ENCODE data around the gene BCORL1. TPM values are rescaled to one million over a fixed set of nuclear protein-coding genes. Genes with fewer than 3 reads are reported as not detected.

Gene BCORL1
- total RNA-seq, 1 experiment from 2014 or later: 0.13 TPM

- Histone ChIP-seq H3K4me3 (no peak overlapping the region), H3K36me3 (no peaks in the 10 kb centered on the region), H3K9me3 (no peaks in the 10 kb centered on the region), H3K27me3 (no peaks in the 10 kb centered on the region)
- DNase-seq: no peak
Measured at GRCh38 chrX:130086447-130087206, 104.2 kb downstream of the BCORL1 start.

- Histone ChIP-seq H3K36me3 (no peaks in the 10 kb centered on the region), H3K9me3 (no peaks in the 10 kb centered on the region), H3K4me3 (no peak overlapping the region), H3K27me3 (no peaks in the 10 kb centered on the region)
- no peak for DNase-seq
Measured at GRCh38 chrX:130090364-130090763, 107.9 kb downstream of the BCORL1 start.

GRCh38 chrX:130091980-130092522 lies 109.6 kb downstream of the BCORL1 start:
- no peaks in the 10 kb centered on the region for H3K9me3 ChIP-seq
- H3K36me3 ChIP-seq: no peaks in the 10 kb centered on the region
- no peak overlapping the region for H3K4me3 ChIP-seq
- no peaks in the 10 kb centered on the region for H3K27me3 ChIP-seq
- no peak for DNase-seq

GRCh38 chrX:130093271-130093670 lies 110.8 kb downstream of the BCORL1 start:
- no peak for DNase-seq
- Histone ChIP-seq H3K36me3 (no peaks in the 10 kb centered on the region), H3K27me3 (no peaks in the 10 kb centered on the region), H3K4me3 (no peak overlapping the region), H3K9me3 (no peaks in the 10 kb centered on the region)

- no peaks in the 10 kb centered on the region for H3K27me3 ChIP-seq
- DNase-seq: no peak
Measured at GRCh38 chrX:130094696-130095095, 112.3 kb downstream of the BCORL1 start.

GRCh38 chrX:130095249-130096030 lies 113.0 kb downstream of the BCORL1 start:
- no peaks in the 10 kb centered on the region for H3K9me3 ChIP-seq
- no peaks in the 10 kb centered on the region for H3K36me3 ChIP-seq
- no peaks in the 10 kb centered on the region for H3K27me3 ChIP-seq
- no peak overlapping the region for H3K4me3 ChIP-seq
- DNase-seq: no peak

More at GRCh38 chrX:130094696-130095095, 112.3 kb downstream of the BCORL1 start:
- Histone ChIP-seq H3K4me3 (no peak overlapping the region), H3K36me3 (no peaks in the 10 kb centered on the region), H3K9me3 (no peaks in the 10 kb centered on the region)

GRCh38 chrX:130097507-130098209 lies 115.2 kb downstream of the BCORL1 start:
- no peak for DNase-seq
- no peaks in the 10 kb centered on the region for H3K36me3 ChIP-seq
- H3K4me3 ChIP-seq: no peak overlapping the region
- H3K9me3 ChIP-seq: no peaks in the 10 kb centered on the region
- H3K27me3 ChIP-seq: no peaks in the 10 kb centered on the region

- Histone ChIP-seq H3K27me3 (no peaks in the 10 kb centered on the region), H3K36me3 (no peaks in the 10 kb centered on the region), H3K4me3 (no peak overlapping the region), H3K9me3 (no peaks in the 10 kb centered on the region)
- DNase-seq: no peak
Measured at GRCh38 chrX:130098210-130098552, 115.7 kb downstream of the BCORL1 start.

GRCh38 chrX:130100180-130100579 lies 117.7 kb downstream of the BCORL1 start:
- Histone ChIP-seq H3K4me3 (no peak overlapping the region), H3K27me3 (no peaks in the 10 kb centered on the region), H3K9me3 (no peaks in the 10 kb centered on the region), H3K36me3 (no peaks in the 10 kb centered on the region)
- peak; percentile 55 for DNase-seq

GRCh38 chrX:130103605-130104004 lies 121.2 kb downstream of the BCORL1 start:
- DNase-seq: peak; percentile 28
- no peak overlapping the region for H3K4me3 ChIP-seq
- no peaks in the 10 kb centered on the region for H3K36me3 ChIP-seq
- no peaks in the 10 kb centered on the region for H3K9me3 ChIP-seq
- no peaks in the 10 kb centered on the region for H3K27me3 ChIP-seq

- Histone ChIP-seq H3K4me3 (no peak overlapping the region), H3K36me3 (no peaks in the 10 kb centered on the region), H3K9me3 (no peaks in the 10 kb centered on the region), H3K27me3 (no peaks in the 10 kb centered on the region)
- DNase-seq: no peak
Measured at GRCh38 chrX:130105244-130105643, 122.8 kb downstream of the BCORL1 start.

- Histone ChIP-seq H3K36me3 (no peaks in the 10 kb centered on the region), H3K27me3 (no peaks in the 10 kb centered on the region)
- no peak for DNase-seq
Measured at GRCh38 chrX:130106071-130106470, 123.6 kb downstream of the BCORL1 start.

More at GRCh38 chrX:130106071-130106470, 123.6 kb downstream of the BCORL1 start:
- Histone ChIP-seq H3K9me3 (no peaks in the 10 kb centered on the region), H3K4me3 (no peak overlapping the region)

Other genes with a start within 250 kb of the BCORL1 start
- gene XPNPEP2, start 243.7 kb upstream of the BCORL1 start, total RNA-seq (2014; rRNA removed; shearing (Covaris generic); ENCODE audit: low replicate concordance): not detected in 2 replicates
- not detected in 2 replicates for gene SASH3, start 202.7 kb upstream of the BCORL1 start, total RNA-seq (2014; rRNA removed; shearing (Covaris generic); ENCODE audit: low replicate concordance)
- 15.5 and 16.0 TPM in 2 replicates for gene ZDHHC9, start 138.7 kb upstream of the BCORL1 start, total RNA-seq (2014; rRNA removed; shearing (Covaris generic); ENCODE audit: low replicate concordance)
- gene UTP14A, start 76.5 kb upstream of the BCORL1 start, total RNA-seq (2014; rRNA removed; shearing (Covaris generic); ENCODE audit: low replicate concordance): 15.0 and 15.3 TPM in 2 replicates
- gene ELF4, start 127.9 kb downstream of the BCORL1 start, total RNA-seq (2014; rRNA removed; shearing (Covaris generic); ENCODE audit: low replicate concordance): 5.9 and 6.3 TPM in 2 replicates
- 44.3 and 69.8 TPM in 2 replicates for gene AIFM1, start 183.2 kb downstream of the BCORL1 start, total RNA-seq (2014; rRNA removed; shearing (Covaris generic); ENCODE audit: low replicate concordance)
- gene RAB33A, start 189.3 kb downstream of the BCORL1 start, total RNA-seq (2014; rRNA removed; shearing (Covaris generic); ENCODE audit: low replicate concordance): not detected in 2 replicates

All from MG63 (cell line).